ENCODE measurements around the gene URI1. TPM values are rescaled to one million over a fixed set of nuclear protein-coding genes. Genes with fewer than 3 reads are reported as not detected.

URI1 gene
- total and polyA plus RNA-seq, 2 experiments from 2014 or later, result 16.2 to 58.1 TPM

DNA sequence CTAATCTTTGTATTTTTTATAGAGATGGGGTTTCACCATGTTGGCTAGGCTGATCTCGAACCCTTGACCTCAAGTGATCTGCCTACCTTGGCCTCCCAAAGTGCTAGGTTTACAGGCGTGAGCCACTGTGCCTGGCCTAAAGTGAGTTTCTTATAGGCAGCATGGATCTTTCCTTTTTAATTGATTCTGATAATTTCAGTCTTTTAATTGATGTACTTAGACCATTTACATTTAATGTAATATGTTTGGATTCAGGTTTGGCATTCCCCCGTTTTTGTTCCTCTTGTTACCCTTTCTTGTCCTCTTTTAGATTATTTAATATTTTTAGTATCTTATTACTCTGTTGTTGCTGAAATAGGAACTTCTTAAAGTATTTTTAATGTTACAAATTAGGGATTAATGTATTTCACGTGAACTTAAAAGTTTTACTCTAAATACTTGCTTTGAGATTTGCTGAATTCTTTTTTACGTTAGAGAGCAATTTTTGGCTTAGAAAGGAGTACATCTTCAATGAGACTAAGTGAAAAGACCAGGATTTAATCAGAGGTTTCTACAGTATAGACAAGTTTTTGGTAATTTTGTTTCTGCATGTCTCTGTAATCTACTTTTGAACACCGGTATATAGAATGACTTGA is 50.3 kb downstream of the URI1 start:
- H3K4me2 ChIP-seq (ENCODE audit: unreplicated experiment), result no peak overlapping the region
- H3K9me3 ChIP-seq (ENCODE audit: low read depth), result no peaks in the 10 kb centered on the region
- DNase-seq, result no peak
- in situ Hi-C loops (cut with MboI), result no loop called here
- peaks cover 25% of the 10 kb centered on the region for H3K36me3 ChIP-seq (ENCODE audit: low read depth)
- no peak for TF ChIP-seq EZH2 (IDR thresholded peaks at IDR 0.05; ENCODE audit: insufficient read depth, poor library complexity, severe bottlenecking)
- no peak for TF ChIP-seq EZH2phosphoT487 (IDR thresholded peaks at IDR 0.05; ENCODE audit: insufficient read depth, low read depth)
- H3K9me2 ChIP-seq (ENCODE audit: insufficient read depth), result no peaks in the 10 kb centered on the region
- H3K27me3 ChIP-seq (replicated peaks; ENCODE audit: insufficient read depth), result no peaks in the 10 kb centered on the region
- H3F3A ChIP-seq (ENCODE audit: insufficient read depth), result 0 out of 2 replicates have a peak, but pooled peaks cover 6% of the 10 kb centered on the region
- H2AFZ ChIP-seq, result no peak overlapping the region
- H3K4me3 ChIP-seq, result no peak overlapping the region
- H3K79me2 ChIP-seq (ENCODE audit: insufficient read depth), result peaks cover 100% of the 10 kb centered on the region
- H3K4me1 ChIP-seq (ENCODE audit: insufficient read depth), result no peaks in the 10 kb centered on the region
- 98 to 99% methylated on average over 6 of the region's 6 CpGs for WGBS, 2 experiments (ENCODE audit: low coverage in 1 of 2, low lambda C conversion rate in 2 of 2, missing lambda C conversion rate in 2 of 2)
- H3K9ac ChIP-seq, result no peak overlapping the region
- H4K20me1 ChIP-seq (ENCODE audit: insufficient read depth), result no peaks in the 10 kb centered on the region
- no peak overlapping the region for H3K27ac ChIP-seq

GRCh38 chr19:29999490-29999889 is 57.5 kb downstream of the URI1 start:
- Histone ChIP-seq H4K20me1 (ENCODE audit: insufficient read depth) (peaks cover 5% of the 10 kb centered on the region), H3K79me2 (ENCODE audit: insufficient read depth) (peaks cover 100% of the 10 kb centered on the region)
- in situ Hi-C loops (cut with MboI), result no loop called here

GRCh38 chr19:30000862-30001261 is 58.8 kb downstream of the URI1 start:
- no peak overlapping the region for H3K4me2 ChIP-seq (ENCODE audit: unreplicated experiment)
- H3K36me3 ChIP-seq (ENCODE audit: low read depth), result peaks cover 13% of the 10 kb centered on the region; the same call in 1 of the 2 replicates
- H3K9me2 ChIP-seq (ENCODE audit: insufficient read depth), result no peaks in the 10 kb centered on the region; the same call in 1 of the 2 replicates
- peaks cover 5% of the 10 kb centered on the region for H4K20me1 ChIP-seq (ENCODE audit: insufficient read depth)
- no peak overlapping the region for H2AFZ ChIP-seq
- no peak overlapping the region for H3K27ac ChIP-seq
- no peaks in the 10 kb centered on the region for H3K4me1 ChIP-seq (ENCODE audit: insufficient read depth)
- 100% methylated on average over 1 of the region's 1 CpG for WGBS, 2 experiments (ENCODE audit: low coverage in 1 of 2, low lambda C conversion rate in 2 of 2, missing lambda C conversion rate in 2 of 2)
- no peaks in the 10 kb centered on the region for H3K27me3 ChIP-seq (replicated peaks; ENCODE audit: insufficient read depth)
- no peak overlapping the region for H3K4me3 ChIP-seq
- no peaks in the 10 kb centered on the region for H3K9me3 ChIP-seq (ENCODE audit: low read depth)
- no peak overlapping the region for H3K9ac ChIP-seq
- in situ Hi-C loops (cut with MboI), result no loop called here
- H3K79me2 ChIP-seq (ENCODE audit: insufficient read depth), result peaks cover 97% of the 10 kb centered on the region
- H3F3A ChIP-seq (ENCODE audit: insufficient read depth), result no peaks in the 10 kb centered on the region
- no peak for DNase-seq
- TF ChIP-seq EZH2phosphoT487 (IDR thresholded peaks at IDR 0.05; ENCODE audit: insufficient read depth, low read depth) (no peak), EZH2 (IDR thresholded peaks at IDR 0.05; ENCODE audit: insufficient read depth, poor library complexity, severe bottlenecking) (no peak)

More at GRCh38 chr19:29999490-29999889, 57.5 kb downstream of the URI1 start:
- no peaks in the 10 kb centered on the region for H3K27me3 ChIP-seq (replicated peaks; ENCODE audit: insufficient read depth)
- no peak overlapping the region for H3K4me2 ChIP-seq (ENCODE audit: unreplicated experiment)
- no peak for DNase-seq
- no peaks in the 10 kb centered on the region for H3K9me3 ChIP-seq (ENCODE audit: low read depth)
- H2AFZ ChIP-seq, result no peak overlapping the region
- WGBS, 2 experiments (ENCODE audit: low coverage in 1 of 2, low lambda C conversion rate in 2 of 2, missing lambda C conversion rate in 2 of 2), result 71% methylated on average over 3 of the region's 3 CpGs
- no peak overlapping the region for H3K4me3 ChIP-seq
- no peaks in the 10 kb centered on the region; the same call in 1 of the 2 replicates for H3K9me2 ChIP-seq (ENCODE audit: insufficient read depth)
- no peak overlapping the region for H3K9ac ChIP-seq
- no peaks in the 10 kb centered on the region for H3K4me1 ChIP-seq (ENCODE audit: insufficient read depth)
- H3K27ac ChIP-seq, result no peak overlapping the region
- TF ChIP-seq EZH2 (IDR thresholded peaks at IDR 0.05; ENCODE audit: insufficient read depth, poor library complexity, severe bottlenecking), result no peak
- no peak for TF ChIP-seq EZH2phosphoT487 (IDR thresholded peaks at IDR 0.05; ENCODE audit: insufficient read depth, low read depth)
- peaks cover 10% of the 10 kb centered on the region; the same call in 1 of the 2 replicates for H3K36me3 ChIP-seq (ENCODE audit: low read depth)
- H3F3A ChIP-seq (ENCODE audit: insufficient read depth), result no peaks in the 10 kb centered on the region

DNA sequence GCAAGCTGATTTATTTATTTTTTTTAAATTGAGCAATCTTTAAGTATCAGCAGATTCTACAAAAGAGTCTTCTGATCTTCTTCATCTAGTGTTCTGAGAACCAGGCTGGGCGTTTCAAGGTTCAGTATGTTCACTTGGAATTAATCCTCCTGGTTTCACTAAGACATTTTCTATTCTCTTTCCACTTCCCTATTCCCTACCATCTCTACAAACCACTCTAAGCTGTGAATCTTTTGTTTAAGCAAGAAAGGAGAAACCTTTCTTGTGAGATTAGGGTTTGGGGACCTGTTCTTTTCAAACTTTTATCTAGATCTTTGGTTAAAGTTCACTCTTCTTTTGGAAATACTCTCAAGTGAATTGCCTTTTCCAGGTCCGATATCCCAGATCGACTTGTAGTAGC is 59.3 kb downstream of the URI1 start:
- in situ Hi-C loops (cut with MboI), result no loop called here
- Histone ChIP-seq H3K4me3 (no peak overlapping the region), H3K9ac (no peak overlapping the region), H3K36me3 (ENCODE audit: low read depth) (peaks cover 16% of the 10 kb centered on the region; the same call in 1 of the 2 replicates), H3F3A (ENCODE audit: insufficient read depth) (no peaks in the 10 kb centered on the region), H3K27ac (no peak overlapping the region), H3K79me2 (ENCODE audit: insufficient read depth) (peaks cover 97% of the 10 kb centered on the region), H3K9me3 (ENCODE audit: low read depth) (no peaks in the 10 kb centered on the region), H4K20me1 (ENCODE audit: insufficient read depth) (peaks cover 5% of the 10 kb centered on the region), H3K4me1 (ENCODE audit: insufficient read depth) (no peaks in the 10 kb centered on the region), H2AFZ (no peak overlapping the region), H3K27me3 (replicated peaks; ENCODE audit: insufficient read depth) (no peaks in the 10 kb centered on the region), H3K4me2 (ENCODE audit: unreplicated experiment) (no peak overlapping the region), H3K9me2 (ENCODE audit: insufficient read depth) (no peaks in the 10 kb centered on the region; the same call in 1 of the 2 replicates)
- no peak for TF ChIP-seq EZH2 (IDR thresholded peaks at IDR 0.05; ENCODE audit: insufficient read depth, poor library complexity, severe bottlenecking)
- TF ChIP-seq EZH2phosphoT487 (IDR thresholded peaks at IDR 0.05; ENCODE audit: insufficient read depth, low read depth), result no peak
- DNase-seq, result no peak
- WGBS, 2 experiments (ENCODE audit: low coverage in 1 of 2, low lambda C conversion rate in 2 of 2, missing lambda C conversion rate in 2 of 2), result 97 to 100% methylated on average over 3 of the region's 3 CpGs

All from GM23248 (cell line).